GM18873 (cell line): ENCODE data around the gene MUC2.

Experiments
- ATAC-seq: cut with Tn5 transposase; IDR thresholded peaks from one replicate; pipeline ENCODE4 v1.9.1; 2021; ENCODE audit warnings: mild to moderate bottlenecking, moderate library complexity, moderate number of reproducible peaks; ENCODE audit not compliant: unreplicated experiment, low FRiP score

MUC2 gene

DNA sequence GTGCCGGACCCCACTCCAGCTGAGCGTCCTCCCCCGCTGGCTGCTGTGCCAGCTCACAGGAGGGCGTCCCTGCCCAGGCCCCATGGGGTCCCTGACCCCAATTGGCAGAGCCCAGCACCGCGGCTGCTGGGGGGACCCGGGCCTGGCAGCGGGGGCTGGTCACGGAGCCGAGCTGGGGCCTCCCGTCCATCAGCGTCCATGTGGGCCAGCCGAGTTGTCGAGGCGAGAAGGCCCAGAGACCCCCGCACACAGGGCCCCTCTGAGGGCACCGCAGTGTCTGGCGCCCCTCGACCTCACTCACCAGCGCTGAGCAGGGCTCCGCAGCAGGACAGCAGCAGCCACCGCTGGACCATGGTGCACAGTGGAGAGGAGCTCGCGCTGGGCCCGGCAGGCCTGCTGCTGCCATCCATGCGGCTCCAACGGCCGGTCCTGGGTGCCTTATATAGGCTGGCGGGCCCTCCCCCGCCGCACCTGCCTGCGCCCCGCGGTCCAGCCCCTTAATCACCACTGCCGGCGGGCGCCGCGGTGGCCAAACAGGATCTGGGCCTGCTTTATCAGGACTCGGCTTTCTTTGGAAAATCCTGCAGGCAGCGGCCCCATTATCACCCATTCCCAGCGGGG is 38.3 kb upstream of the MUC2 start, which contains the start of gene MUC6:
Gene MUC6, minus strand, starts transcription at position 416 of the 621 bp plus-strand sequence. Its CDS starts 63 bp downstream, at position 353.
- no peak for ATAC-seq

DNA sequence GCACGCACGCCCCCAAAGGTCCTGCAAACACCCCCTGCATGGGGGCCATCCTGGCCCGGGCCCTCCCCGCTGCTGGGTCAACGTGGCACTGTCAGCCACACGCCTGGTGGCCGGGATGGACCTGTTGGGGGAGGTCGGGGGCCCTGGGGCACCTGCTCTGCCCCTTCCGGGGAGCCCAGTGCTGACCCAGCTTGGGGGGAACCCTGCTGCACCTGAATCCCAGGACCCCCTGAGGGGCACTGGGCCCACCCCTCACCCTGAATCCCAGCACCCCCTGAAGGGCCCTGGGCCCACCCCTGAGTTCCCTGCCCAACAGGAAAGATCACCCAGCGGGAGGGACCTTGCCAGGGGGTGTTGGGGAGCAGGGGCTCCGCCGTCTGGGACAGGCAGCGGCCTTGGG is 37.7 kb upstream of the MUC2 start:
- no peak for ATAC-seq

DNA sequence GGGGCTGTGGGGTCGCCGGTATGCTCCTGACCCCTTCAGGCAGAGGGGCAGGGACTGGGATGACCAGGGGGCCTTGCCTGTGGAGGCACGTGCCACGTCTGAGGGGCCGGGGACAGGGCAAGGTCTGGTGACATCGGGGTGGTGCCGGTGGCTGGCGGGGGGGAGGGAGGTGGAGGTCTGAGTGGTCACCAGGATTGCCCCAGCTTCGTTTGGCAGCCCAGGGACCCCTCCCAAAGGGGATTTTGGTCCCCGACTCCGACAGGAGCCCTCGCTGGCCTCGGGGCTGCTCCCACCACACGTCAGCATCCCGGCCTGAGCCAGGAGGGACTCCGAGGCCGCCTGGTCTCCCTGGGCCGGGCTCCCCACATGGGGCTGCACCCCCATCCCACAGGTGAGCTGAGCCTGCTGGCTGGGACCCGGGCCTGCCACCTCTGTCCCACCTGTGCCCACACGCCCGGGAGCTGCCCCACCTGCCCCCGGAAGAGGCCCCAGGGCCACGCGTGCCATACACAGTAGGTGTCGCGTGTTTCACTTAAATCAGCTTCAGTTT is 37.1 kb upstream of the MUC2 start:
- ATAC-seq = no peak

DNA sequence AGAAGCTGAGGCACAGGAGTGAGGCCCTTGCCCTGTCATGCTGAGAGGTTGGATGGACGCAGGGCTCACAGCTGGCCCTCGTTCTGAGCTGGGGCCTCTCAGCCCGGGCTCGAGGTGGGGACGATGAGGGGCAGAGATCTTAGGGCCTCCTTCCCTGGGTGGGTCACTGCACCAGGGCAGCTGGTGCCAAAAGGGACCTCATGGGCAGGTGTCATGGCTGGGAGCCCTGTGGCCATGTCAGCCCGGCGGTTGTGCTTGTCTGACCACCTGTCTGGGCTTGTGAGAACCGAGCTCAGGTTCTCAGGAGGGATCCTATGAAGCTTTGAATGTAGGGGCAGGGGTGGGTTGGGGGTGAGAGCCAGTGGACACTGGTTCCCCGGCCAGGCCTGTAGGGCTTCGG is 36.3 kb upstream of the MUC2 start:
- no peak for ATAC-seq

DNA sequence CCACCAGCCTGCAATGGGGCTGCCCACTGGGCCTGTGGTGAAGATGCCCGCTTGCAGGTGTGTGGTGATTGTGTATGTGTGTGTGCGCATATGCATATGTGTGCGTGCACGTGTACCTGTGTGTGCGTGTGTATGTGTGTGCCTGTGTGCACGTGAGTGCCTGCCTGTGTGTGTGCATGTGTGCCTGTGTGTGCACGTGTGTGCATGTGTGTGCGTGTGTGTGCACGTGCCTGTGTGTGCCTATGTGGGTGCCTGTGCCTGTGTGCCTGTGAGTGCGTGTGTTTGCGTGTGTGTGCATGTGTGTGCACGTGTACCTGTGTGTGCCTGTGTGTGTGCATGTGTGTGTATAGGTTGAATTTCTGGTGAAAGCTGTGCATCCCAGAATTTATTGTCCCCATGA is 35.8 kb upstream of the MUC2 start:
- no peak for ATAC-seq

DNA sequence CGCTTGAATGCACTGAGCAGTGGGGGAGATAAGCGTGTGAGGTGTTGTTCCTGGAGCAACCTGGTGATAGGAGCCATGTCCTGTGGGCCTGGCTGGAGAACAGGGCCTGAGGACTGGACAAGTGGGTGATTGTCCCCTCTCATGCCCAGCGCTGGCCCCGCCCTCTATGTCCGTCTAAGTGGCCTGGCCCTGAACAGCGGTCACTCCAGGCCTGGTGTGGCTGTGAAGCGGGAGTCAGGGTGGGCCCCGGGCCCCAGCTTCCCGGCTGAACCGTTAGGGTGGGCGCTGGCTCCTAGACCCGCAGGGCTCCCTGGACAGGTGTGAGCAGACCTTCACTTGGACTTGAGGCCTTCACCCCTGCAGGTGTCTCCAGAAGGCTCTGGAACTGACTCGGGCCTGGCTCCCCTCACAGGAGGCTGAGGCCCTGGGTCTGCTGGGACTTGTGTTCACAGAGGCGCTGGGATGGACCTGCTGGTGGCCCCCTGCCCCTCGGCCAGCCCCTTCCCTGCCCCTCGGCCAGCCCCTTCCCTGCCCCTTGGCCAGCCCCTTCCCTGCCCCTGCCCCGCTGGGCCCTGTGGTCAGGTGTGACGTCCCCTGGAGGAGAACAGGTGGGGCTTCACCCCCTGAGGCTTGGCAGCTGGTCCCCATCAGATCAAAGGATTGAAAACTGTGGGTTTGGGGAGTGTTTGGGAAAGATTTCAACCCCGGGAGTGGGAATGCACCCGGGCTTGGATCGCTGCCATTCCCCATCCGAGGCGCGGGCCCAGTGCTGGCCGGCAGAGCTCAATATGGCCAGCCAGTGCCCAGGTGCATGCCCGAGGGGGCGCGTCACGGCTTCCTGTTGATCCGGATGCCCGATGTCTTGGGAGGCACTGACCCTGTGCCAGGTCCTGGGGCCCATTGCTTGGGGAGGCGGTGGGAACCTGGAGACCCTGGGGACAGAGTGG is 34.9 kb upstream of the MUC2 start:
- ATAC-seq = no peak

DNA sequence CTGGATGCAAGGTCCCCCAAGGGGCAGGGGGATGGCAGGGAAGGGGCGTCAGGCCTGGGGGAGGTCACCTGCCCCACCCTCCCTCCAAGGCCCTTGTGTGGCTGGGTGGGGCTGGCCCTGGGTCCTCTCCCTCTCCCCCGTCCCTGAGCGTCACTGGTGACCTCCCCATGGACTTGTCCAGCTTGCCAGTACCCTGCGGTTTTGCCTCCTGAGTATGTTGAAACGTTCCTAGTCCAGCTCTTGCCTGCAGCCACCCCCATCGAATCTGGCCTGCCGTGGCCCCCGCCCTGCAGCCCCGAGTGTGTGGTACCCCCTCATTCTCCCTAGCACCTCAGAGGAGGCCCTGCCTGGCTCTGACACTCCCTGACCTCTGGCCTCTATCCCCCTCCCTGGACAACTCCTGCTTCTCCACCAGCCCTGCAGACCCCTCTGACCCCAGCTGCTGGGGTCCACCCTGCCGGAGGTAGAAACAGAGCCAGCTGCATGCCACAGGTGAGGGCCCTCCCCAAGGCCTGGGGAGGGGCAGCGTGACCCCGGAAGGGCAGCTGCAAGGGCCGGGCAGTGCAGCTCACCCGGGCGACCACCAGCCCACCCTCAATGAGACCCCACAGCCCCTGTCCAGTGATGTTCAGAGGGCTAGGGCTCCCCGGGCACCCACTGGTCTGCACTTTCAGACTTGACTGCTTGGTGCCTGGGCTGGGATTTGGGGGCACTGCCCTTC is 34.1 kb upstream of the MUC2 start:
- ATAC-seq = no peak

DNA sequence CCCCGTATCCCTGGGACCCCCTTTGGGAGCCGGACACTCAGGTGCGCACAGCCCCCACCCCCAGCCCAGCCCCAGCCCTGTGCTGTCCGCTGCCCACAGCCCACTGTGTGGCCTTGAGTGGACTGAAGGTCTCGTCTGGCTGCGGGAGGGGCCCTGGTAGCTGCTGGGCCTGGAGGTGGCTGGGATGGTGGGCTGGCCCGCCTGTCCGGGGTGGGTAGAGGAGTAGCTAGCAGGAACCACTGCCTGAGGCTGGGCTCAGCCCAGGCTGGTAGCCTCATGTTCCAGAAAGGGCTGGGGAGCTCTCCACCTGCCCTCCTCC is 33.6 kb upstream of the MUC2 start:
- ATAC-seq = no peak

DNA sequence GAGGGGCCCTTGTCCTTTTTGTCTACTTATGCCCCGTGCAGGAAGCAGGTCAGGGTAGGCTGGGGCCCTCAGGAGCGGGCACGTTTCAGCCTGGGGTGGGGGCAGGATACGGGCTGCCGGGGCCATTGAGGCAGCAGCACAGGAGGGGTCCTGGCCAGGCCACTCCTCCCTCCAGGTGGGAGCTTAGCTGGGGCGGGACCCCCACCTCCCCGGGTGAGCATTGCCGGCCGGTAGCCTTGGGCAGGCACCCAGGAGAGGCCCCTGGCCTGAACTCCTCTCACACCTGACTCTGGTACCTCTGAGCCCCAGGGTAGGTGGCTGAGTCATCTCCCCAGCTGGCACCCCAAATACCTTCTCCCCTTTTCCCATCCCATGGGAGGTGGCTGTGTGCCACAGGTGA is 33.2 kb upstream of the MUC2 start:
- no peak for ATAC-seq

DNA sequence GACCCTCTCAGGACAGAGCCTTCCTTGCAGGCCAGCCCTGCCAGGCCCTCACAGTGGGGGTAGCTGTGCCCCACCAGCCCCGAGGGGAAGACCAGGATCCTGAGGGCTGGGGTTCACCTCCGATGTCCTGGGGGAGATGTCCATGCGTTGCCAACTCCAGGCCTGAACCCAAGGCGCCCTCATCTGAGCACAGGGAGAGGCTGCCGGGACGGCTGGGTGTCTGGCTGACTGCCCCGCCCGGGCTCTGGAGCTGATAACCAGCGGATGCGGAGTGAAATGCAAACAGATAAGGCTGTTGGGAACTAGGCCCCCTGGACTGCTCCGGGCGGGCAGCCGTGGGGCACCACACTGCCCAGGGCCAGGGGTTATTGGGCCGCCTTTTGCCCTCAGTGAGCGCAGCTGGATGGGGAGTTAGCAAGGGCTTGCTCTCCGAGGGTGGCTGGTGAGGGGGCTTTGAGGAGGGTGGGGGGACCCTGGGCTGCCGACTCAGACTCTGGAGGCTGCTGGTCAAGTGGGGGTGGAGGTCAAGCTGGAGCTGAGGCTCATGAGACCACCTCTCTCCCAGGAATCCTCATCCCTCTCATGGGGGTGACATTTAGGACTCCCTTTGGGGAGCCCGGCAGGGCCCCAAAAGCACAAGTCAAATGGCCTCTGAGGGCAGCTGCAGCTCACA is 32.6 kb upstream of the MUC2 start:
- ATAC-seq = no peak

DNA sequence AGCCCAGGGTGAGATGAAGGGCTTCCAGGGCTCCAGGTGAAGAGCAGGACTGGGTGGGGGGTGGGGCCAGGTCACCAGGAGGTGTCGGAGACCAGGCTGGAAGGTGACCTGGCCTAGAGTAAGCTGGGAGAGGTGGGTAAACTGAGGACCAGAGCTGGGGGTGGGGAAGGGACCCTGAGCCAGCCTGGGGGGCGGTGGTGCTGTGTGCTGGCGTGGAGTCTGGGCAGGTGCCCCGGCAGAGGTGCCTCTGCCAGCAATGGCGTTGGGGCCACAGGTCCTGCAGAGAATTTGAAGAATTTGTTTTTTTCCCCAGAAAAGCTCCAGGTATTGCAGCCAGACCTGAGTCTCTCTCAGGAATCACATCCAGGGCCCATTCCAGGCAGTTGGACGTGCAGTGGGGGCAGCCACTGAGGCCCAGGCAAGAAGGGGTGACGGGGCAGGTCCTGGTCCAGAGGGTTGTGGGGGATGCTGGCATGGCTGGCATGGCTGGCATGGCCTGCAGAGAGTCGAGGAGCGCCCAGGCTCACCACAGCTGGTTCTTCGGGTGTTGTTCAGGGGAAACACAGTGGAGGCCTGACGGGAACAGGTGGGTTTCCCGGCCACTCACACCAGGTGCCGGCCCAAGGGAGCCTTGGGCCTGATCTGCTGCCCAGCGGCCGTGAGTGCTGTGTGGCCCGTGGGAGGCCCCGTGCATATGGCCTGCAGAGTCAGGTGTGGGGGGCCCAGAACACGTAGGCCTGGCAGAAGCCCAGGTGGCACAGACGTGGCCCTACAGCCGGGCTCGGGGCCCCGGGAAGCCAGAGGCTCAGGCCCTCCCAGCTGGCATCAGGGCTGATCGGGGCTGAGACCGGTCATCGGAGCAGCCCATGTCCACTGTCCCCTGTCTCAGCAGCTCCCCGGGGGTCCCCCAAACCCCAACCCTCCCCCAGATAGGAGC is 31.8 kb upstream of the MUC2 start:
- ATAC-seq = no peak

DNA sequence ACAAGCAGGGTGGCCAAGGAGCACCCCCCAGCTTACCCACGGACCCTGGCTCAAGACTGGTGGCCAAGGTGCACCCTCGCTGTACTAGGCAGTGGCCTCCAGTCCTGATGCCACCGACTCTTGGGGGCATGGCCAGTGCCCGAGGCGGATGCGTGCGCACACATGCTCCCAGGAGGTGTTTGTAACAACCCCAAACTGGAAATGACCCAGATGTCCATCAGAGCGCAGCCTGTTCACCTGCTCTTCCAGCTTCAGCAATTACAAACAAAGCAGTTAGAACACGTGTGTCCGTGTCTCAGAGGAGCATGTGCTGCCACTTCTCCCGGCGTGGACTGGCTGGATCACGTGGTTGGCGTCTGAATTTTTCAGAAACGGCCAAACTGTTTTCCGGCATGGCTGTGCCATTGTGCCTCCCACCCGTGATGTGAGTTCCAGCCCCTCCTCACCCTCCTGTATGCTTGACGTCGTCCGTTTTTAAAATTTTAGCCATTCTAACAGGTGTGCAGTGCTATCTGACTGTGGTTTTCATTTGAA is 31.0 kb upstream of the MUC2 start:
- no peak for ATAC-seq

DNA sequence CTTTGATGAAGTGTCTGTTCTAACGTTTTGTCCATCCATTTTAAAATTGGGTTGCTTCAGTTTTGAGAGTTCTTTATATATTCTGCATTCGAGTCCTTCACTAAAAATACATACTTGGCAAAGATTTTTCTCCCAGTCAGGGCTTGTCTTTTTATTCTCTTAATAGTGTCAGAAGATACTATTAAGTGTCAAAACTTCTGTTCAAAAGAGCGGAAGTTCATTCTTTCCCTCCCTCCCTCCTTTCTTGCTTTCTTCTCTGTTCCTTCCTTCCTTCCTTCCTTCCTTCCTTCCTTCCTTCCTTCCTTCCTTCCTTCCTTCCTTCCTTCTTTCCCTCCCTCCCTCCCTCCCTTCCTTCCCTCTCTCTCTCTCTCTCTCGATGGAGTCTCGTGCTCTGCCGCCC is 30.5 kb upstream of the MUC2 start:
- ATAC-seq = no peak

DNA sequence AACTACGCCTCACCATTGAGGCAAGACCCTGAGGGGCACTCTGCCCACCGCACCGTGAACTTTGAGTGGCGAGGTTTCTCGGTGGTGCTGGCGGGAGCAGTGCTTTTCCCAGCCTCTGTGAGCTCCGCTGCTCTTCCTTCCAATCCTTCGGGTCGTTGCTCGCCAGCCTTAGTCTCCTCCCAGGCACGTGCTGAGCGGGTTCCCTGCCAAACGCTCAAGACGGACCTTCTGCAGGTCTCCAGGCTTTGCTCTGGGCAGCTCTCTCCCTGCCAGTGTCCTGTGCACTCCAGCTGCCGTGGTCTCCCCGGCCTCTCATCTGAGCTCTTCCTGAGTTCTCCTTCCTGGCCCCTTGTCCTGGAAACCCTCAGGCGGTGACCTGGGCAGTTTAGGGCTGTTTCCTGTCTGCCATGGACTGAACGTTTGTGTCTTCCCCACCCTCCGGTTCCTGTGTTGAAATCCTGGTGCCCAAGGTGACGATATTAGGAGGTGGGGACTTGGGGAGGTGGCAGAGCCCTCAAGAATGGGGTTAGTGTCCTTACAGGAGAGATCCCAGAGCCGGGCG is 27.0 kb upstream of the MUC2 start:
- no peak for ATAC-seq

DNA sequence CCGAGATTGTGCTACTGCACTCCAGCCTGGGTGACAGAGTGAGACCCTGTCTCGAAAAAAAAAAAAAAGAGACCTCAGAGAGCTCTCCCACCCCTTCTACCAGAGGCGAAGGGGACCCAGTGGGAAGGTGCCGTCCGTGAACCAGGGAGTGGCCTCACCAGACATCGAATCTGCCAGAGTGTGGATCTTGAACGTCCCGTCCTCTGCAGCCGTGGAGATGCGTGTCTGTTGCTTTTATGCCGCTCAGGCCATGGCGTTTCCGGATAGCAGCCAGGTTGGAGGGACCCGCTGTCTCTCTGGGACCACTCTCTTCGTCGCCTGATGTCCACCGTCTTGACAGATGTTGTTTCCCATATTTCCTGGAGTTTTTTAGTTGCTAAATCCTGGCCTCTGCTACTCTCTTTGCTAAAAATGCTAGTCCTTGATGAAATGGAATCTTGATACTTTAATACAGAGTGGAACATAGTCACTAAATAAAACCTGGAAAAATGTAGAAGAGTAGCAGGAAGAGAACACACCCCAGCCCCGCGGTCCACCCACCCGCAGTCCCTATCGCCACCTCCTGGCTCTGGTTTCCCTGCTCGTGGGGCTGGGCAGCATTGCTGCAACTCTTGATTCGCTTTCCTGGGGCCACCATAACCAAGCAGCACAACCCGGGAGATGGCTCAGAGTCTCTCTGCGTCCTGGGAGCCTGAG is 26.2 kb upstream of the MUC2 start:
- ATAC-seq = no peak

DNA sequence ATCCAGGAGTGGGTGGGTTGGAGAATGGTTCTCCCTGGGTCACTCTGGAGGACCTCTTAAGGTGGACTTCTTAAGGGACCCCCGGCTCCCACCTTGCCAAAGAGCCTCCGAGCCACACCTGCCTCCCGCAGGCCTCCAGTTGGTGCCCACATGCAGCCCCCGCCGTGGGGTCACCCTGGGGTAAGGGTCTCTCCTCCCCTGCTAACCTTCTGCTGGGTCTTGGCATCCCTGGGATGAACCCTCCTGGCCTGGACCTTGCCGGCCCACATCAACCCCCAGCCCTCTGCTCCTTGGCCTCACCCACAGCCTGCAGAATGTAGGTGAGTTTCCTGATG is 25.6 kb upstream of the MUC2 start:
- no peak for ATAC-seq

DNA sequence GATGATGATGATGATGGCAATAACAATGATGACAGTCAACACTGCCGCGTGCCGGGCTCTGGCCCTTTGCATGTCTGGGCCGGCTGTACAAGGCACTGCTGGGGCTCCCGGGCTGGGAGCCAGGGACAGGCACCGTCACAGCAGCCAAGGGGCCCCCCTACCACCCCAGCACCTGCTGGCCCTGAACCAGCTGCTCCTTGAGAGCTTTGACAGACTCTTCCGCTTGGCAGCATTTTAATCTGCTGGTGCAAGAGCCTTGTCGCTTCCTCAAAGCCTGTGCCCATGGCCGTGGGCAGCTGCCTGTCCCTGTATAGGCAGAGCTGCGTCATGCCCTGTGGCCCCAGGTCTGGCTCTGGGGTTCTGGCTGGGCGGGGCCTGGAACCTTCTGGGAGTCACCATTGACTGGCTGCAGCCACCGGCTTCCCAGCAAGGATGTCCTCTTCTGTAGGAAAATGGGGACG is 25.2 kb upstream of the MUC2 start:
- ATAC-seq = no peak

DNA sequence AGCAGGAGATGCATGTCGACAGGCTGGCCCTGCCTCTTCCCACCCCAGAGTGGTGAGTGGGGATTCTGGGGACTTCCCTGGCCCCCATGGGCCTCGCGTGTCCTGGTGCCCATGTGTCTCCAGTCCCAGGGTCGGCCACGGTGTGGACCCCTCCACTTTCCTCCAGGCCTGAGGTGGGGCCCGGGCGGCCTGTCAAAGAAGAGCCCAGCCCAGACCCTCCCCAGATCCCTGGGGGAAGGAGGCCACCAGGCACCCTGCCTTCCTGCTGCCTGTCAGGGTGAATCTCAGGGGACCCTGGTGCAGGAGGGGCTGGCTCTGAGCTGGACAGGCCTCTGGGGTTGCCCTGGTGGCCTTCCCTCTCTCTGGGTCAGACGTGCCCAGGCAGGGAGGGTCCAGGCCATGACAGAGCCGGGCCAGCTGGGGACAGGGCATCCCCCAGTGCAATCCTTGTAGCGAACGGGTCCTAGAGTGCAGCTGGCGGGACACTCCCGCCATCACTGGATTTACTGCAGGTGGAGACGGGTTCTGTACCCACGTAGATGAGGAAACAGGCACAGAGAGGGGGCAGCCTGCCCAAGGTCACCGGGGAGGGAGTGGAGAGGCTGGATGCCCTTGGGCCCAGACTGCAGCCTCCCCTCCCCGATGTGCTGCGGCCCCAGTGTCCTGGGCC is 24.6 kb upstream of the MUC2 start:
- ATAC-seq = no peak
